GM12891 (cell line): ENCODE data around the gene WFDC2.

ENCODE experiments used
- POLR2A ChIP-seq: IDR thresholded peaks from 2 replicates; pipeline ENCODE4 v1.6.1; 2011; ENCODE audit warnings: low read depth, low read length, control low read depth
- POLR2AphosphoS5 ChIP-seq: IDR thresholded peaks from 2 replicates; pipeline ENCODE4 v1.6.1; 2011; ENCODE audit warnings: low read depth, low read length, control low read depth
- SPI1 ChIP-seq: IDR thresholded peaks from 2 replicates; pipeline ENCODE4 v1.6.1; 2011; ENCODE audit warnings: low read depth, low read length, control low read depth

DNA sequence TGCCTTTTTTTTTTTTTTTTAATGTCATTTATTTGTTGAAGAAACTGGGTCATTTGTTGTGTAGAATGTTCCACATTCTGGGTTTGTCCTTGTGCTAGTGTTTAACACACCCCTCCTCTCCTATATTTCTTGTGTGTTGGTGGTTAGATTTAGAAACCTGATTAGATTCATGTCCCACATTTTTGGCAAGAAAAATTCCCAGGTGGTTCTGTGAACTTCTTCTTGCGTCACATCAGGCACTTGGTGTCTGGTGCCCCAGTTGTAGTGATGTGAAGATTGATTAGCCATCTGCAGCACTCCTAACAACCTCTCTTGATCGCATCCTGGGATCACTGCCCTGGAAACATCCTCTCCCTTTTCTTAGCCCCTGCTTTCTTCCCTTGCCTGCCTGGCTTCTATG is 45.9 kb upstream of the WFDC2 start:
- TF ChIP-seq POLR2A, result no peak
- no peak for TF ChIP-seq SPI1
- TF ChIP-seq POLR2AphosphoS5, result no peak
